T-helper 2 cell treated with Interferon-gamma antibody and Interleukin-4, amounts not matched to agents 100 ng/mL and 5 ng/mL, for 36 hours (primary cell): ENCODE results near the gene UNC45A. TPM values are rescaled to one million over a fixed set of nuclear protein-coding genes. Genes with fewer than 3 reads are reported as not detected.

ENCODE experiments used
- intact Hi-C: fragments of 100-400 bp; cut with micrococcal nuclease; formaldehyde crosslinking; loops from one replicate; pipeline ENCODE4 v1.15.1; 2023
- total RNA-seq: library from RNA; stranded (reverse); gene quantifications from 2 replicates; pipeline ENCODE4 v1.2.3, GENCODE V29; 2022

Gene UNC45A
- total RNA-seq, 1 donor from 2014 or later: 62.9 TPM

DNA sequence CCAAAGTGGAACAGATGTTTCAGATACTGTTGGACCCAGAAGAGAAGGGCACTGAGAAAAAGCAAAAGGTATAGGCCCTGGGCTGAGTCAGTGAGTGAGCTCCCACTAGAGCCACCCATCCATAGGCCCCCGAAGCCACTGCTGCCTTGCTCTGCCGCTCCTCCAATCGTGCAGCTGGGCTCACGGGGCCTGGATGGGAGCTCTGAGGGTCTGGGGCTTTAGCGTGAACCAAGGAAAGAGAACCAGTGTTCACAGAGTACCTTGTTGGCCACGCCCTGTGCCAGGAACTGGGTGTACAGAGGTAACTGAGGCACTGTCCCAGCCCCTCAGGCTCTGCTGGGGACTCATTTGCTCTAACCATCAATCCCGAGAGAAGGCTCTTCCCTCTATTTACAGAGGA, 4.7 kb downstream of the UNC45A start:
- intact Hi-C loops: loop anchor here (10.0 kb wide), 2 partner anchors 295 to 915 kb away; partner anchors contain the start of gene SLCO3A1

DNA sequence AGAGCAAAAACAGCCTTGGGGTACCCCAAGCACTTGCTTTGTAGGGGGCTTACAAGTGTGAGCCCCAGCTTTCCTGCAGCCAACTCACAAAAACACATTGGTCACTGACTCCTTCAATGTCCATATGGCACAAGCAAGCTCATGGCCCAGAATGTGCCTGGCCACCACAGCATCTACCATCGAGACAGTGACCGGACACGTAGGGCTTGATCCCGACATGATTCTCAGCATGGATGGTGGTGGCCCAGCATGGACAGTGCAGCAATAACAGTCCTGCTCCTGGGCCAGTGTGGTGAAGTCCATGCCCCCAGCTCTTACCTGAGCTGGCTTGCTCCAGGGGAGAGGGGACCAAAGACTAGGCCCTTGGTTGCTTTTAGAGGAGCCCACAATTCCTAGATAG, 6.0 kb downstream of the UNC45A start:
- intact Hi-C loops: no loop called here

DNA sequence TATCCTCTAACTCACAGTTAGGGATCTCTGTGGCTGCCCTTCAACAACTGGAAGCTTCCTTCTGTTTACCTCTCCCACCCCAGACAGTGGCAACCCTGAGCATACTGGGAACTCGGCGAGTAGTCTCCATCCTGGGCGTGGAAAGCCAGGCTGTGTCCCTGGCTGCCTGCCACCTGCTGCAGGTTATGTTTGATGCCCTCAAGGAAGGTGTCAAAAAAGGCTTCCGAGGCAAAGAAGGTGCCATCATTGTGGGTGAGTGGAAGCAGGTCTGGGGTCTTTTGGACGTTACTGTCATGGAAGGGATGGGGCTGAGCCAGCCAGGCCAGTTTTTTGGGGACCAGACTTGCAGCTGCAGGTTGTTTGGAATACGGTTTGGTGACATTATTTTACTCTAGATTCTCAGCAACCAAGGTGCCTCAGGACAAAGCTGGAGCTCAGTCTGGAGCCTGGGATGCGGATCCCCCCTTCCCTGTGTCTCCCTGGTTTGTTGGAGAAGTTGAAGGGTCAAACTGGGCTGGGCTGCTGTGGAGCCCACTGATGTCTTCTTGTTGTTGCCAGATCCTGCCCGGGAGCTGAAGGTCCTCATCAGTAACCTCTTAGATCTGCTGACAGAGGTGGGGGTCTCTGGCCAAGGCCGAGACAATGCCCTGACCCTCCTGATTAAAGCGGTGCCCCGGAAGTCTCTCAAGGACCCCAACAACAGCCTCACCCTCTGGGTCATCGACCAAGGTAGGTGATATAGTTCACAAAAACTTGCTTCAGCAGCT, 7.5 kb downstream of the UNC45A start:
- intact Hi-C loops: no loop called here

DNA sequence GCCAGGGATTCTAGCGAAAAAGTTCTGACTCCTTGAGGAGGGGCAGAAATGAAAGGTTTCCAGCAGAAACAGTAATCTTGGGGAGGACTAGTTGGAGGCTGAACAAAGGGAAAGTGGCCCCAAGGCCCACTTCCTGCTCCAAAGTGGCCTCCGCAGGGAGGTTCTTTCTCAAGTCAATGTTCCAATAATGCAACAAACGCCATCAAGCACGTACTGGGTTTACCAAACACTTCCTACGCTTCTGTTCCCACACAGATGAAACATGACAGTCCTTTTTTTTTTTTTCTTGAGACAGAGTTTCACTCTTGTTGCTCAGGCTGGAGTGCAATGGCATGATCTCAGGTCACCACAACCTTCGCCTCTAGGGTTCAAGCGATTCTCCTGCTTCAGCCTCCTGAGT, 10.0 kb downstream of the UNC45A start:
- intact Hi-C loops: no loop called here

DNA sequence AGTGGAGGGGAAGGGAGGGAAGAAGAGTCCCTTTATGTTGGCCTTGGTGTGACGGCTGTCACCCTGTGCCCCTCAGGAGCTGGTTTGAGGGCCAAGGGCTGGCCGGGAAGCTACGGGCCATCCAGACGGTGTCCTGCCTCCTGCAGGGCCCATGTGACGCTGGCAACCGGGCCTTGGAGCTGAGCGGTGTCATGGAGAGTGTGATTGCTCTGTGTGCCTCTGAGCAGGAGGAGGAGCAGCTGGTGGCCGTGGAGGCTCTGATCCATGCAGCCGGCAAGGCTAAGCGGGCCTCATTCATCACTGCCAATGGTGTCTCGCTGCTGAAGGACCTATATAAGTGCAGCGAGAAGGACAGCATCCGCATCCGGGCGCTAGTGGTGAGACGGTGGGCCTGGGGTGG, 11.5 kb downstream of the UNC45A start:
- intact Hi-C loops: no loop called here

DNA sequence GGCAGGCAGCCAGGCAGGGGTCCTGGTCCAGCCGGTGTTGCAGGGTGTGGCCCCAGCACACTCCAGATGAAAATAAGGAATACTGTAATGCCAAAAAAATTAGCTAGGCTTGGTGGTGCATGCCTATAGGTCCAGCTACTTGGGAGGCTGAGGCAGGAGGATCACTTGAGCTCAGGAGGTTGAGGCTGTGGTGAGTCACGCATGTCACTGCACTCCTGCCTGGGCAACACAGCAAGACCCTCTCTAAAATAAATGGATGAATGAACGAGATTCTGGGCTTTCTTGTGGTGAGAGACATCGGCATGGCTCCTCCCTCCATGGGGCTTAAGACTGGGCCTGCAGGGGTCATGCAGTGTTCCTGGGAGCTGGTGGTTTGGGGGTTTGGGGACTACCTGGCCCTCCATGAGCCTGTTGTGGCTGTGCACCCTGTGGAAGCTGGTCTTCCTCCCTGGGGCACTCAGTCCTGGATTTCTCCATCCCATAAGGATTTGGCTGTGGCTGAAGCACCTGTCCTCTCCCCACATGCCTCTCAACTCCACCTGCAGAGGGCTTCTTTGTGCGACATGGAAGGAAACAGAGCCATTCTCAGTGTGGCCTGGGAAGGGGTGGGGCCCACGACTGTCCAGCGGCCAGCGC, 12.0 kb downstream of the UNC45A start:
- intact Hi-C loops: no loop called here

DNA sequence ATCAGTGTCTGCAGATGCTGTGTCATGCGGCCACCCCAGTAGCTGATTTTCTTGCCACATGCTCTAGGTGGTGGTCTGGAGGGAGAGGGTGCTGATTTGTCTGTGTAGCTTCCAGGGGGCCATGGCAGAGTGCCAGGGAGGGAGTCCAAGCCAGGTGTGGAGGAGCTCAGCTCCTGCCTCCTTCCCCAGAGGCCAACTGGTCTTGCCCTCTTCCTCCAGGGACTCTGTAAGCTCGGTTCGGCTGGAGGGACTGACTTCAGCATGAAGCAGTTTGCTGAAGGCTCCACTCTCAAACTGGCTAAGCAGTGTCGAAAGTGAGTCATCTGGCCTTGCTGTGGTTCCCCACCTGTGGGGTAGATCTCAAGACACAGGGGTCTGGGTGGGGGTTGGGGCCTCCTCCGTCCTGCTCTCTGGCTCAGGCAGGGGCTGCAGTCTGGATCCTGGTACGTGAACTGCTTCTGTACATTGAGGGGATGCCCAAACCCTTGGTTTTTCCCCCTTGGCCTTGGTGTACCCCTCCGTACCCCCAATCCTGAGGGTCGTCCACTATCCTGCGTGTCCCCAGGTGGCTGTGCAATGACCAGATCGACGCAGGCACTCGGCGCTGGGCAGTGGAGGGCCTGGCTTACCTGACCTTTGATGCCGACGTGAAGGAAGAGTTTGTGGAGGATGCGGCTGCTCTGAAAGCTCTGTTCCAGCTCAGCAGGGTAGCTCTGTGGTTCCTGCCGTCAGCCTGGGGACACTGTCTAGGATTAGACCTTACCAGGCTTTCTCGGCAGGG, 12.7 kb downstream of the UNC45A start:
- intact Hi-C loops: no loop called here

DNA sequence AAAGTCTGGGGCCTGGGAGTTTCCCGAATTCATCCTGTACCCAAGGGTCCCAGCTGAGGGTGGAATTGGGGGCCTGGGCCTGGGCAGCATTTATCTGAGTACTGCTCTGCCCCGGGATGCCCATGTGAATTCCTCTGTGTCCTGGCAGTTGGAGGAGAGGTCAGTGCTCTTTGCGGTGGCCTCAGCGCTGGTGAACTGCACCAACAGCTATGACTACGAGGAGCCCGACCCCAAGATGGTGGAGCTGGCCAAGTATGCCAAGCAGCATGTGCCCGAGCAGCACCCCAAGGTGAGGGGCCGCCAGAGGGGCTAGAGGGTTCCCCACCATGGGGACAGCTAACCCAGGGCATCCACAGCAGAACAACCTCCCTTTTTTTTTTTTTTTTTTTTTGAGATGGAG, 13.4 kb downstream of the UNC45A start:
- intact Hi-C loops: no loop called here

DNA sequence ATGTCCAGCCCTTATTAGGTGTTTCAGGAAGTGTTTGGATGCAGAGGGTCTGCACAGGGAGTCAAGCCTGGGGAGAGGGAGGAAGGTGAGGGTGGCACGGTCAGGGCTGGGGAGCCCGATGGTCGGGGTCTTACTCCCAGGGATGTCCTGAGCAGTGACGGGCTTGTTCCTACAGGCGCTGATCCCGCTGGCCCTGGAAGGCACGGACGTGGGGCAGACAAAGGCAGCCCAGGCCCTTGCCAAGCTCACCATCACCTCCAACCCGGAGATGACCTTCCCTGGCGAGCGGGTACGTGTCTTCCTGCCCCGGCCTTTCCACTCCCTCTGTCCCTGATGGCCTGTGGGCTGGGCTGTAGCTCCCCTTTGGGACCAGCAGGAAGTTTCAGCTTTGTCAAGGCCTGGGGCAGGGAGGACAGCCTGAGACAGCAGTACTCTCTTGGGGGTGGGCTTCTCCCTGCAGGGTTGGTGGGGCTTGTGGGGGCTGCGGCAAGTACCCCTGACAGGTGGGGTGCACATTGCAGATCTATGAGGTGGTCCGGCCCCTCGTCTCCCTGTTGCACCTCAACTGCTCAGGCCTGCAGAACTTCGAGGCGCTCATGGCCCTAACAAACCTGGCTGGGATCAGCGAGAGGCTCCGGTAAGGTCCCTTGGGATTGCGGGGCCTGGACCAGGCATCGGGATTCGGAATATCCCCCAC, 15.0 kb downstream of the UNC45A start:
- intact Hi-C loops: no loop called here

DNA sequence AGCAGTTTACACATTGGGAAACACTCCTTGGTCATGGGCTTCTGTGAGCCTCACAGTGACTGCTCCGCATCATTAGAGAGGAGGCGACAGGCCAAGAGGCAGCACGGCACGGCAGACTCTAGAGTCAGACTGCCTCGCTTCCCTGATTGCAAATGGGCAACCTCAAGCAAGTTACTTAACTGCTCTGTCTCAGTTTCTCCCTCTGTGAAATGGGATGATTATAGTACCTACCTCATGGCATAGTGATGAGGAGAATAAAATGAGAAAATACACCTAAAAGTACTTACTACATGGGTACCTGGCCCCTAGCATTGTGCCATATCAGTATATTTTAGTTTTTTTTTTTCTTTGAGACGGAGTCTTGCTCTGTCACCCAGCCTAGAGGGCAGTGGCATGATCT, 15.6 kb downstream of the UNC45A start:
- intact Hi-C loops: no loop called here

DNA sequence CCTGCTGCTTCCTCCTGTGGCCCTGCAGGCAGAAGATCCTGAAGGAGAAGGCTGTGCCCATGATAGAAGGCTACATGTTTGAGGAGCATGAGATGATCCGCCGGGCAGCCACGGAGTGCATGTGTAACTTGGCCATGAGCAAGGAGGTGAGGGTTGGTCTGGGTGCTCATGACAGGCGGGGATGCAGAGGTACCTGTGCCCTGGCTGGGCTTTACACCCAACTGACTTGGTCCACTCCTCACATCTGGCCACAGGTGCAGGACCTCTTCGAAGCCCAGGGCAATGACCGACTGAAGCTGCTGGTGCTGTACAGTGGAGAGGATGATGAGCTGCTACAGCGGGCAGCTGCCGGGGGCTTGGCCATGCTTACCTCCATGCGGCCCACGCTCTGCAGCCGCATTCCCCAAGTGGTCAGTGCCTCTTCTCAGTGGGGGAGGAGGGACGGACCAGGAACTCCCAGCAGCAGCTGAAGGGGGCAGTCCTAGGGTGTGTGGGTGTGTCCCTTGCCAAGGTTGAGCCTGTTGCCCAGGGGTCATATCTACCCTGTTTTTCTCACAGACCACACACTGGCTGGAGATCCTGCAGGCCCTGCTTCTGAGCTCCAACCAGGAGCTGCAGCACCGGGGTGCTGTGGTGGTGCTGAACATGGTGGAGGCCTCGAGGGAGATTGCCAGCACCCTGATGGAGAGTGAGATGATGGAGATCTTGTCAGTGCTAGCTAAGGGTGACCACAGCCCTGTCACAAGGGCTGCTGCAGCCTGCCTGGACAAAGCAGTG, 18.0 kb downstream of the UNC45A start:
- intact Hi-C loops: no loop called here

DNA sequence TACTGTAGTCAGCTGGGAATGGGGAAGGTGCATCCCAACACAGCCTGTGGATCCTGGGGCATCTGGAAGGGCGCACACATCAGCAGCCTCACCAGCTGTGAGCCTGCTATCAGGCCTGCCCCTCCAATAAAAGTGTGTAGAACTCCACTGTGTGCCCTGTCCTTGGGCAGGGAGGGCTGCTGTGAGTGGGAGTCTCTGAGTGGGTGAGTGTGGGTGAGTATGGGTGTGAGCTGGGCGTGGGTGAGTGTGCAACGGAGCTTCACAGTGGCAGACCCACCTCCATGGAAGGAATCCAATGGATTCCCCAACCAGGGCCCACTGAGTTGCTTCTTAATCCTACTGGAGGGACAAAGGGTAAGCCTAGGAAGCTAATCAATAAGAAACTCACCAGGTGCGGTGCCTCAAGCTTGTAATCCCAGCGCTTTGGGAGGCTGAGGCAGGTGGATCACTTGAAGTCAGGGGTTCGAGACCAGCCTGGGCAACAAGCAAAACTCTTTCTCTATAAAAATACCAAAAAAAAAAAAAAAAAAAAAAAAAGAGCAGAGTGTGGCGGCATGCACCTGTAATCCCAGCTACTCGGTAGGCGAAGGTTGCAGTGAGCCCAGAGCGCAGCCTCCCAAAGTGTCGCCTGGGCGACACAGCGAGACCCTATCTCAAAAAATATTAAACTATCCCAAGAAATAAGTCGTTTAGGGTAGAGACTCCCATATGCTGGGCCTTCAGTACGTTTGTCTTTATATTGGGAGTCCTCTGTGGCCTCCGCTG, 19.0 kb downstream of the UNC45A start:
- intact Hi-C loops: loop anchor here (1.0 kb wide), 1 partner anchor 19 kb away; the partner anchor contains the start of gene UNC45A

DNA sequence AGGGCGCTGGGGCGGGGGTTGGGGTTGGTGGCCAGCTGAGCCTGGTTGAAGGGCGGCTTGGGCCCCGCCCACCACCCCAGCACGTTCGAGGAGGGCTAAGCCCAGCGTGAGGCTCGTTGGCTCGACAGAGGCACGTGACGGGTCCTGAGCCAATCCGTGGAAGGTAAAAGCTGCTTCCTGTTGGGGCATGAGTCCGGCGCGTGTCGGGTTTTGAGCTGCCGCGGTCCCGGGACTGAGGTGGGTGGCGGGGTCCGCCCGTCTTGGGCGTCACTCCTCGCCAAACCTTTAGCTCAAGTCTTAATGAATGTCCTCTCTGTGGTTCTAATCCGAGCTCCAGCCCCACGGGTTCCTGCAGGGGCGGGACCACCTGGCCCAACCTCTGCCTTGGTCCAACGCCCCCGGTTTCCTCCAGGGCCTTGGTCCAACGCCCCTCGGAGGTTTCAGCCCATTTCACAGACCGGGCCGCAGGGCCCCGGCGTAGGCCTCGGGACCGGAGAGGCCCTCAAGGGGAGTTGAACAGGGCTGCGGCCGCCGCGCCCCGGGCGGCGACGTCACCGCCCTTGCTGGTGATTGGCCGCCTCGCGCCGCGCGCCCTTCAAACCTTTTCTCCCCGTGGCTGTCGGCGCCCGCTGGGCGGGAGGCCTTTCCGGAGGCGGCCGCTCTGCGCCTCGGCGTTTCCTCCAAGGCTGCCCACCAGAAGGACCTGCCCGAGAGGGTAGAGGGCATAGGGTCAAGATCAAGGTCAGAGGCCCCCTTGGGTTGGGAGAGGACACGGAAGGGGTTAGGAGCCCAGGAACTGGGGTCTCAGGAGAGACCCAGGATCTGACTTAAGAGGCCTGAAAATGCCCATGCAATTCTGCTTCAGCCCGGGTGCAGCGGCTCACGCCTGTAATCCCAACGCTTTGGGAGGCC, 19.9 kb downstream of the UNC45A start, which contains the start of gene RCCD1:
TSS of gene RCCD1 (plus strand) at position 173 of the 912 bp plus-strand sequence. CDS start 1,851 bp downstream, outside the sequence.
- intact Hi-C loops: loop anchor here (1.0 kb wide), 2 partner anchors 20 to 39 kb away; partner anchors contain the start of genes PRC1 and UNC45A

DNA sequence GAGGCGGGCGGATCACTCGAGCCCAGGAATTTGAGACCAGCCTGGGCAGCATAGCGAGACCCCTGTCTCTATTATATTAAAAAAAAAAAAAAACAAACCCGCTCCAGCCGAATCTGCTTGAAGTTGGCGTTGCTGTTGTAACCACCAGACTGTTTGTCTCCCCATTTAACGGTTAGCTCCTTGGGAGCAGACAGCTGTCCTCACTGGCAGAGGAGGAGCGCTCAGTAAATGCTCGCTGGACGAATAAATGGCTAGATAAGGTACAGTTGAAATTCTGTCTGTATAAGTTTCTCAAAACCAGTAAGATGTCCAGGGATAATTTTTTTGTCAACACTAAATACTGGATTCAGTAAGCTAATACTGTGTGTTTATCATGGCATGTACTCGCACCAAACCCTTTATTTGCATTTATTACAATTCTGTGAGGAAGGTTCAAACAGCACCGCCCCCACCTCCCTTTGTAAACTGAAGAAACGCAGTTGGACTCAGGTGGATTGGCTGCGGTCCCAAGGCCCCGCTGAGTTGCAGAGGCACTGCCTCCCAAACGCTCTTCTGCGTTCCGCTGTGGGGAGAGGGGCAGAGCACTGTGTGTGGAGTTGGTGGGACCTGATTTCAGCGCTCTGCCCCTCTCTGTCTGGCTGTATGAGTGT, 20.7 kb downstream of the UNC45A start:
- intact Hi-C loops: loop anchor here (1.0 kb wide), 4 partner anchors 39 to 94 kb away; partner anchors contain the start of genes PRC1 and VPS33B

DNA sequence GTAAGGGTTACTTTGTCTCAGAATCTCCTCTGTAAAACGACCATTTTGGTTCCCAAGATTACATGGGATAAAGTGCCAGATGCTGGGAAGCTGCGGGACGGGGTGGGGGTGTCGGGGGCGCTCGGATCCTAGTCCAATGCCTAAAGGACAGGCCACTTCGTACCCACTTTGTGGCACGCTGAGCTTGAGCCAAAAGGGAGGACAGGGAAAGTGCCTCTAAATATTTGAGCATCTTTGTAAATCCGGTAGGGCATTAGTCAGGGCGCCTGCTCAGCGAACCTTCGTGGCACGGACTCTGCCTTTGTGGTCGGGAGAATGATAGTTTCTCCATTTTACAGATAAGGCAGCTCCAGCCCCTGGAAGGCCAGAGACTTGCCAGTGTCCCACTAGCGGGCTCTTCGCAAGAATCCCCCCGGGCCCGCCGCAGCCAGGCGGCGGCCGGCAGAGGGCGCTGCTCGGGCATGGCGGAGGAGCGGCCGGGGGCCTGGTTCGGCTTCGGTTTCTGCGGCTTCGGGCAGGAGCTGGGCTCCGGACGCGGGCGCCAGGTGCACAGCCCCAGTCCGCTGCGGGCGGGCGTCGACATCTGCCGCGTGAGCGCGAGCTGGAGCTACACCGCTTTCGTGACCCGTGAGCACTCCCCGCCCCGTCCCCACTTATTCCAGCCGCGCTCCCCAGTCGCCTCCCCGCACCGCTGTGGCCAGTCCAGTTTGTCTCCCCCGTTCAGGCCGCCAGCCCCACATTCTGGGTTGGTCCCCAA, 21.4 kb downstream of the UNC45A start:
- intact Hi-C loops: loop anchor here (1.0 kb wide), 3 partner anchors 66 to 93 kb away; partner anchors contain the start of gene VPS33B

DNA sequence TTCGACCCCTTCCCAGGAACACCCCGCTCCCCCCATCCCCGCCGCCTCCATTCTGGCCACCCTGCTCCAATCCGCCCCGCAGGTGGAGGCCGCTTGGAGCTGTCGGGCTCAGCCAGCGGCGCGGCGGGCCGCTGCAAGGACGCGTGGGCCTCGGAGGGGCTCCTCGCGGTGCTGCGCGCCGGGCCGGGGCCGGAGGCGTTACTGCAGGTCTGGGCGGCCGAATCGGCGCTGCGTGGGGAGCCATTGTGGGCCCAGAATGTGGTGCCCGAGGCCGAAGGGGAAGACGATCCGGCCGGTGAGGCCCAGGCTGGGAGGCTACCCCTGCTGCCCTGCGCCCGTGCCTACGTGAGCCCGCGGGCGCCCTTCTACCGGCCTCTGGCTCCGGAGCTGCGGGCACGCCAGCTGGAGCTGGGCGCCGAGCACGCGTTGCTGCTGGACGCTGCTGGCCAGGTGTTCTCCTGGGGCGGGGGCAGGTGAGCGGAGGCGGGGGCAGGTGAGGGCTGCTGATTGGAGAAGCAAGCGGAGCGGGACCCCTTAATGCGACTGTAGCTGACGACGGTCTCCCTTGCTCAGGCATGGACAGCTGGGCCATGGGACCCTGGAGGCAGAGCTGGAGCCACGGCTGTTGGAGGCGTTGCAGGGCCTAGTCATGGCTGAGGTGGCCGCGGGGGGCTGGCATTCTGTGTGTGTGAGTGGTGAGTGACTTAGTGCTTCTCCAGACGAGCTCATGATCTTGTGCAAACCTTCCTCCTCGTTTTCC, 22.1 kb downstream of the UNC45A start:
- intact Hi-C loops: no loop called here
